Heart left ventricle (tissue), 16 donors: ENCODE data around the gene HEXA. TPM values are rescaled to one million over a fixed set of nuclear protein-coding genes. Genes with fewer than 3 reads are reported as not detected.

Experiments
- ATAC-seq, 4 donors: fragments of 200-7000 bp; cut with Tn5 transposase; one replicate each; pipeline ENCODE4 v1.9.1; 2020 to 2022; ENCODE audit warnings: moderate library complexity in 4 of 4, mild to moderate bottlenecking in 3 of 4, moderate number of reproducible peaks in 1 of 4
- DNase-seq, 5 donors: peaks; one replicate each; pipeline ENCODE4 v3.0.0-alpha.2; 2020
- H3K27ac ChIP-seq, 12 donors: fragments of 200-600 bp; sonication (generic) in 4 of 12; one replicate each; pipeline versions ENCODE4 v1.5.0 to v1.8.0; 2016 to 2022; ENCODE audit warnings: mild to moderate bottlenecking in 2 of 12
- H3K27me3 ChIP-seq, 9 donors: fragments of 200-600 bp; sonication (generic) in 2 of 9; one replicate each; pipeline versions ENCODE4 v1.5.1 to v1.8.0; 2016 to 2022; ENCODE audit warnings: mild to moderate bottlenecking in 3 of 9
- H3K36me3 ChIP-seq, 9 donors: fragments of 200-600 bp; sonication (generic) in 2 of 9; one replicate each; pipeline versions ENCODE4 v1.5.0 to v1.8.0; 2018 to 2022; ENCODE audit warnings: mild to moderate bottlenecking in 2 of 9
- H3K4me1 ChIP-seq, 12 donors: fragments of 200-600 bp; sonication (generic) in 4 of 12; one replicate each; pipeline versions ENCODE4 v1.5.0 to v1.8.0; 2016 to 2022; ENCODE audit warnings: mild to moderate bottlenecking in 3 of 12
- H3K4me3 ChIP-seq, 12 donors: fragments of 200-600 bp; sonication (generic) in 4 of 12; one replicate each; pipeline versions ENCODE4 v1.5.0 to v1.8.0; 2017 to 2022; ENCODE audit warnings: mild to moderate bottlenecking in 9 of 12, moderate library complexity in 4 of 12
- H3K9me3 ChIP-seq, 12 donors: fragments of 200-600 bp; sonication (generic) in 4 of 12; one replicate each; pipeline versions ENCODE4 v1.5.0 to v1.8.0; 2016 to 2022; ENCODE audit warnings: mild to moderate bottlenecking in 1 of 12
- CTCF ChIP-seq, 12 donors: fragments of 200-600 bp; sonication (generic) in 4 of 12; IDR thresholded peaks; one replicate each; pipeline versions ENCODE4 v1.5.0 to v1.8.0; 2018 to 2022; ENCODE audit warnings: antibody characterized with exemption in 12 of 12, mild to moderate bottlenecking in 5 of 12
- POLR2A ChIP-seq, 2 donors: fragments of 450-650 bp; IDR thresholded peaks; one replicate each; pipeline ENCODE4 v1.6.1; 2017; ENCODE audit warnings: antibody characterized with exemption in 2 of 2, mild to moderate bottlenecking in 2 of 2, moderate library complexity in 2 of 2
- WGBS, 4 donors: extraction: QIAGEN DNeasy Blood & Tissue Kit in 2 of 4; methylation state at CpG; one replicate each; pipeline versions ENCODE4 v1.1.5 to v1.1.7; 2013 to 2018; 5-methylcytosine and 5-hydroxymethylcytosine counted together
- intact Hi-C, 10 donors: fragments of 100-400 bp; cut with DNase I; formaldehyde crosslinking; loops; one replicate each; pipeline versions ENCODE4 v1.11.1 to v1.14.2; 2022
- polyA plus RNA-seq, 2 donors: library from polyadenylated mRNA; stranded (reverse); fragments of 200-250 nt; gene quantifications; one replicate each; pipeline ENCODE4 v1.2.3, GENCODE V29; 2013
- total RNA-seq, 9 donors: library from RNA; depleted of rRNA in 2 of 9; stranded (reverse); fragments of >200 nt in 2 of 9; fragmentation: NEBNext Ultra II Directional in 3 of 9; extraction: Animal tissue kit (Norgen Biotek cat#: 25700) in 3 of 9; gene quantifications; one replicate each; pipeline versions ENCODE4 v1.1.0 to v1.2.4, GENCODE V29; 2016 to 2023
- donor health status: ischemic (EF 13 %, LVEDD 7.1; RV severe dilation, severe dysfunction).
- donor health status: healthy with polysubstance abuse.
- donor health status: DM: no; HTN: yes; CAD: no.
- donor health status: DM: no; HTN: no; CAD: no.
- donor health status: ischemic (EF 25% LVEDD 6.9; RV normal size, moderate dysfunction).
- donor health status: ischemic (EF 25% LVEDD 5.7; RV mildly dilated, moderate dysfunction).
- donor health status: healthy.
- donor health status: DM: yes; HTN: yes; CAD: no.
- donor health status: ischemic (EF 35%, LVEDD 5.7; RV mildly dilated, moderate dysfunction).
- donor health status: nonischemic (EF 11% LVEDD 7.7; RV severe dilation, severe dysfunction).
- donor health status: DM: yes; HTN: yes; CAD: no.
- donor health status: PGD.
- donor health status: ischemic (EF 29% LVEDD 5.4; RV normal size, mild dysfunction).
- donor health status: nonischemic (EF 23%, LVEDD 6.1; RV moderate dilation, normal function).

Gene HEXA
- total and polyA plus RNA-seq, 11 donors: 40.8 to 181 (median 71.3) TPM

GRCh38 chr15:72319985-72320671 is 55.7 kb downstream of the HEXA start, which contains the start of gene CELF6:
CELF6 (minus strand) TSS chr15:72320157; CDS start chr15:72319874, 283 bp downstream.
- ATAC-seq (peak; percentile 40 to 87 (median 78)), DNase-seq (peak; percentile 69 to 88 (median 80))
- H3K36me3 ChIP-seq: no peaks in the 10 kb centered on the region
- H3K4me3 ChIP-seq: peak within 1 kb of the TSS in 11 of 12 donors; percentile 21 to 65 (median 54)
- H3K27me3 ChIP-seq: no peaks in the 10 kb centered on the region
- no peak for TF ChIP-seq CTCF (IDR thresholded peaks at IDR 0.05)
- WGBS, 4 donors: 1 to 7% (median 4%) methylated on average over 23 to 57 of the region's 58 CpGs
- peaks cover 0 to 12% (median 0%) of the 10 kb centered on the region in 12 donors for H3K9me3 ChIP-seq
- peaks cover 0 to 14% (median 6%) of the 10 kb centered on the region in 12 donors for H3K4me1 ChIP-seq
- H3K27ac ChIP-seq: no peak within 1 kb of the TSS
- intact Hi-C loops: loop anchor here in 1 of 10 donors (10.0 kb wide), 1 partner anchor 215 kb away; no protein-coding TSS in a partner anchor

GRCh38 chr15:72319360-72319984 is 56.3 kb downstream of the HEXA start:
- 5 to 14% (median 7%) methylated on average over 21 to 48 of the region's 48 CpGs for WGBS, 4 donors
- TF ChIP-seq POLR2A (IDR thresholded peaks at IDR 0.05) (no peak), CTCF (IDR thresholded peaks at IDR 0.05) (no peak)
- H3K27me3 ChIP-seq: no peaks in the 10 kb centered on the region
- peak; percentile 68 to 88 (median 70) for DNase-seq
- peak overlapping the region in 11 of 12 donors; percentile 21 to 65 (median 54) for H3K4me3 ChIP-seq
- peaks cover 0 to 12% (median 0%) of the 10 kb centered on the region in 12 donors for H3K9me3 ChIP-seq
- H3K36me3 ChIP-seq: no peaks in the 10 kb centered on the region
- intact Hi-C loops: loop anchor here in 1 of 10 donors (10.0 kb wide), 1 partner anchor 215 kb away; no protein-coding TSS in a partner anchor
- H3K27ac ChIP-seq: no peak overlapping the region
- ATAC-seq: peak; percentile 69 to 96 (median 92)
- peaks cover 0 to 14% (median 6%) of the 10 kb centered on the region in 12 donors for H3K4me1 ChIP-seq

- intact Hi-C loops: loop anchor here in 1 of 10 donors (10.0 kb wide), 1 partner anchor 216 kb away; no protein-coding TSS in a partner anchor
- 46 to 61% (median 48%) methylated on average over 2 of the region's 2 CpGs for WGBS, 4 donors
- H3K4me3 ChIP-seq: no peak overlapping the region
- H3K9me3 ChIP-seq: peaks cover 0 to 2% (median 0%) of the 10 kb centered on the region in 12 donors
- H3K27me3 ChIP-seq: no peaks in the 10 kb centered on the region
- H3K27ac ChIP-seq: no peak overlapping the region
- TF ChIP-seq CTCF (IDR thresholded peaks at IDR 0.05) (no peak), POLR2A (IDR thresholded peaks at IDR 0.05) (no peak)
- no peaks in the 10 kb centered on the region for H3K36me3 ChIP-seq
- DNase-seq (no peak), ATAC-seq (no peak)
- H3K4me1 ChIP-seq: peaks cover 0 to 14% (median 6%) of the 10 kb centered on the region in 12 donors
These were observed 57.3 kb downstream of the HEXA start for GRCh38 chr15:72318408-72318942.
